Activated T-cell treated with anti-CD3 and anti-CD28 coated beads for 24 hours (primary cell): ENCODE measurements around the gene IQSEC3.
"Not testable (repeated sequence)": the region's sequence is repeated elsewhere in the genome, so short reads cannot be mapped to it uniquely, and the experiment has no call there.

ENCODE experiments used
- DNase-seq: peaks from one replicate; pipeline ENCODE4 v3.0.0-alpha.2; 2020; ENCODE audit warnings: low read depth

Gene IQSEC3

DNA sequence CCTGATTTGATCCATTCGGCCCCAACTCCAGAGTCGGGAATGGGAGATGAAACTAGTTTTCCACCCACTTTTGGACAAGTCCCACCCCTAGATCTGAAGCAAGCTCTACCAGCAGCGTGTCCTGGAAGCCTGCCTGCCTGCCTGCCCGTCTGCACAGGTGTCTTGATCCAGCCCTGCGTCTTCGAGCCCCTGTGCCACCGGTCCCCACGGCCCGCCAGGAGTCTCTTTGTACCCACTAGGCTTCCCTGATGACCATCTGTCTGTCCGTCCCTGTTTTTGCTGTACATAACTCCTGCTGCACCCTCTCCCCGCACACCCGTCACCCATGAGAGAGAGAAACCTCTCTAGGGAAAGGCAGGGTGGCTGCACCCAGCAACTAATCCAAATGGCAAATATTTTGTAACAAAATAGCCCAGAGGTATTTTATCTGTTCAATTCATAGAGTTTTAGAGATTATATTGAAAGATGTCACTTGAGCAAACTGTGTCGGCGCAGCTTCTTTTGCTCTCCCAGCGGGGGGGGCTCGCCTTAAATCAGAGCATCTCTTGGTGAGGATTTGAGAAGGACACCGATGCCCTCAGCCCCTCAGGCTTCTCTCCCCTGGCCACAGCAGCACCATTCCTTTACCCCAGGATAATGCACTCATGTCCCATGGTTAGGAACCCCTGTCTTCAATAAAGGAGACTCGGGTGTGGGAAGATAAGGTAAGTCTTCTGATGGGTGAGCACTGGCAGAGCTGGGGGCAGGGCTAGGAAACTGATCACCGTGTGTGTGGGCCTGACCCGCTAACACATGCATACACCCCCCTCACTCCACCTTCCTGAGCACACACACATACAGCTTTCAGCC is 111.6 kb downstream of the IQSEC3 start:
- no peak for DNase-seq

GRCh38 chr12:178829-179109 is 112.2 kb downstream of the IQSEC3 start:
- no peak for DNase-seq

DNA sequence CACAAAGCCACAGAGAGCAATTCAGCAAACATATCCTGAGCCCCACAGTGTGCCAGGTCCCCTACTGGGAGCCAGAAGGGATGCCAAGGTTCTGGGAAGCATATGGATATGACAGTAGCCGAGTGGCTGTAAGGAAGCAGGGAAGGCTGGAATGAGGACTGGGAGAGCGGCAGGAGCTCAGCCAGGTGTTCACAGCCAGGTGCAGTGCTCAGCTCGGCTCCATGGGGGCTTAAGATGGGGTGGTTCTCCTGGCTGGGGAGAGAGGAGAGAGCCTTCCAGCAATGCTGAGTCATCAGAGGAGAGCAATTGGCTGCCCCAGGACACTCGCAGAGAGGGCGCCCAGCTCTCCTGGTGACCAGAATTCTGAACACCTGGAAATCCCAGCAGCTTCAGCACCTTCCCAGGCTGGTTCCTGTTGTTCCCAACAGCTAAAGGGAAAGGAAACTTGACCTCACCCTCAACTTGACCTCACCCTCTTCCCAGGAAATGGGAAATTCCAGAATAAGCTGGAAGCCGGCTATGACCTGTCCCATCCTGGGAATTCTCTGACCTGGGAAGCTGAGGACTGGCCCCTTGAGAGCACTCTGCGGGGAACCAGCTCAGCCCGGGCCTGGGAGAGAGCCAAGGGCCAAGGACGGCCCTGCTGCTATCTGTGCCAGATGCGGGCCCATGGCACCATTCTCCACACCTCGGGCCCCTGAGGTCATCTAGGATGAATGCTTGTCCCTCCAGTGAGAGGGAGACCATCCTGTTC is 112.7 kb downstream of the IQSEC3 start:
- no peak for DNase-seq

GRCh38 chr12:179885-180284 is 113.3 kb downstream of the IQSEC3 start:
- no peak for DNase-seq

DNA sequence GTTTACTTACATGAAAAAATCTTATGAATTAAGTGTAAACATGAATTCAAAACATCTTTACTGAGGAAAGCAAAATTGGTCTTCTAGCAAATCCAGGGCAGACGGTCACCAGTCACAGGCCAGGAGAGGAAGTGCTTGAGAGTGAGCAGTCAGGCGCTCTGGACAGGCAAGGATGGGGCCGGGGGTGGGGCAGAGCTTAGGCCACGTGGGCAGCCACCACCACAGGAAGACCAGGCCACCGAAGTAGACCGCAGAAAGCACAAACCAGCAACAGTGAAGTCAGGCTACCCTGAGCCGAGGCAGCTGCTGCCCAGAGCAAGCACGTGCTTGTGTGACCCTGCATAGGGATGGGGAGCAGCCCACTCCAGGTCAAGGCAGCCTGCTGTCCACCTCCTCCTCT is 113.9 kb downstream of the IQSEC3 start:
- no peak for DNase-seq

GRCh38 chr12:181921-182320 is 115.4 kb downstream of the IQSEC3 start:
- DNase-seq: no peak

GRCh38 chr12:182381-182892 is 115.9 kb downstream of the IQSEC3 start:
- DNase-seq: no peak

DNA sequence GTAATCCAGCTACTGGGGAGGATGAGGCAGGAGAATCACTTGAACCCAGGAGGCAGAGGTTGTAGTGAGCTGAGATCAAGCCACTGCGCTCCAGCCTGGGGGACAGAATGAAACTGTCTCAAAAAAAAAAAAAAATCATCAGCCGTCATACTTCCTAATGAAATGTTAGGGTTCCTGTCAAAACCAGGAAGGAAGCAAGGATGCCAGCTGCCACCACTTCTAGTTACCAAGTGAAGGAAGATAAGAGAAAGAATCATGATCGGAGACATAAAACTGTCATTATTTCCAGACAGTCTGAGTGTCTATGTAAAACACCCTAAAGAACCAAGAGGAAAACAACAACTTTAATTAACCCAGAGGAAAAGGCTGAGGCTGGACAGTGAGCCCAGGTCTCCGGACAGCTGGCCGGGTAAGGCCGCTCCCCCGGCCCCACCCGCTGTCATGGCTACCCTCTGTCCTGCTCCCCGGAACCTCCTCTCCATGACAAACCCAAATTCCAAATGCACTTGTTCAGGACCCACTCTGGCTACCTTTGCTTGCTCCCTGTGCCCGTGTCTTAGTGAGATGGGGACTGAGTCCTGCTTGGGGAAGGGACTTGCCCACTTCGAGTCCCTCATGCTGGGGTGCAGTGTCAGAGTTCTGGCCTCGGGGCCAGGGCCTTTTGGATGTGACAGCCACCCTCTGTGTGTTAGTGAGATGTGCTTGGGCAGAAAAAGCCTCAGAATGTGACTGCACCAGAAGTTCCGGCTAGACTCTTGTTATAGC is 118.4 kb downstream of the IQSEC3 start:
- no peak for DNase-seq

GRCh38 chr12:185576-185955 is 119.0 kb downstream of the IQSEC3 start:
- DNase-seq: no peak

- no peak for DNase-seq
These were observed 119.5 kb downstream of the IQSEC3 start for GRCh38 chr12:186006-186625.

GRCh38 chr12:187986-188909 is 121.7 kb downstream of the IQSEC3 start:
- not testable (repeated sequence) for DNase-seq

DNA sequence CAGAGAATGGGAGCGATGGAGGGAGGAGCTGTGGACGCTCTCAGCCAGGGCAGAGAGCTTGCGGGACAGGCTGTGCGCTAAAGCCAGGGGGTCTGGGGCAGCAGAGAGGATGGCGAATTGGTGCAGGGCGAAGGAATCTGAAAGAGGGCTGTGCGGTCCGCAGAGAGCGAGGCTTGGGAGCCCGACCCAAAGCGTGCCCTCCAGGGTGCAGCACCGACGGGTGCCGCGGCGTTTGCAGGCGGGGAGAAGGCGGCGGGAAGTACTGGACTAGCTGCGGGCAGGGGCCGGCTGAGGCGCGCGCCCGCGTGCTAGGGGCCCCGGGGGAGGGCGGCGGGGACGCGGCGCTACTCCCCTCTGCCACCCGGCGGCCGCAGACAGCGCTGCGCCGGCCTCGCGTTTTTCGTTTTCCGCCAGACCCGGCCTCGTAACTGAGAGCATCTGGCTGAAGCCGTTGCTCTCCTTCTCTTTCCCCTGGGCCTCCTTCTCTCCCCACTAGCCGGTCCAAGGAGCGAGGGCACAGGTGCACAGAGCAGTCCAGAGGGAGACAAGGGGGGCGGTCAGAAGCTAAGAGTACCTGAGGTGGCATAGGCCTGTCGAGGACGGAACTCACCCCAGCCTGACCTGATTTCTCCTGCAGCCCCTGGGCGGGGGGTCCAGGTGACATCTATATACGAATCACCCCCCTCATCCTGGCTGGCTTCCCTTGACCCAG is 122.5 kb downstream of the IQSEC3 start:
- DNase-seq: peak; percentile 4

GRCh38 chr12:189622-189962 is 123.0 kb downstream of the IQSEC3 start:
- no peak for DNase-seq

- no peak for DNase-seq
These were observed 124.3 kb downstream of the IQSEC3 start for GRCh38 chr12:190881-191280.

GRCh38 chr12:191541-191940 is 125.0 kb downstream of the IQSEC3 start:
- DNase-seq: no peak

- DNase-seq: no peak
These were observed 126.7 kb downstream of the IQSEC3 start for GRCh38 chr12:193261-193660.

GRCh38 chr12:194276-194675 is 127.7 kb downstream of the IQSEC3 start:
- DNase-seq: no peak

- no peak for DNase-seq
These were observed 128.6 kb downstream of the IQSEC3 start for GRCh38 chr12:195156-195555.

GRCh38 chr12:195951-196350 is 129.4 kb downstream of the IQSEC3 start:
- no peak for DNase-seq

- DNase-seq: no peak
These were observed 129.9 kb downstream of the IQSEC3 start for GRCh38 chr12:196436-196835.

DNA sequence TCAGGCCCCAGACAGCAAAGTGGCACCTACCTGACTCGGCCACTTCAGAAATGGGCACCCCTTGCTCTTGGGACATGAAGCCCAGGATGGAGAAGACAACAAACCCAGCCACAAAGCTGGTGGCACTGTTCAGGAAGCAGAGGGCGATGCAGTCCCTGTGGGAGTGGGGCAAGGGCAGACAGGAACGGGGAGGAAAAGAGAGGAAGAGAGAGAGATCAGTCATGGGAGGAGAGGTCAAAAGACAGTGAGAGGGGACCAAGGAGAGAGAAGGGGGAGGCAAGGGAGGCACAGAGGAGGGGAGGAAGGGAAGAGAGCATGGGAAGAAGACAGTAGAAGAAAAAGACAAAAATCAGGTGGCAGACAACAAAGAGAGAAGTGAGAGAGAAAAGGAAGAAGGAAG is 130.8 kb downstream of the IQSEC3 start:
- no peak for DNase-seq
